ENCODE data around the gene SYNJ1. TPM values are rescaled to one million over a fixed set of nuclear protein-coding genes. Genes with fewer than 3 reads are reported as not detected.

SYNJ1 gene
- total and polyA plus RNA-seq, 10 of the 15 experiments (the other 5 are each of a cell fraction or from before 2014, with no cell fraction given), result 1.2 to 7.0 (median 3.5) TPM

DNA sequence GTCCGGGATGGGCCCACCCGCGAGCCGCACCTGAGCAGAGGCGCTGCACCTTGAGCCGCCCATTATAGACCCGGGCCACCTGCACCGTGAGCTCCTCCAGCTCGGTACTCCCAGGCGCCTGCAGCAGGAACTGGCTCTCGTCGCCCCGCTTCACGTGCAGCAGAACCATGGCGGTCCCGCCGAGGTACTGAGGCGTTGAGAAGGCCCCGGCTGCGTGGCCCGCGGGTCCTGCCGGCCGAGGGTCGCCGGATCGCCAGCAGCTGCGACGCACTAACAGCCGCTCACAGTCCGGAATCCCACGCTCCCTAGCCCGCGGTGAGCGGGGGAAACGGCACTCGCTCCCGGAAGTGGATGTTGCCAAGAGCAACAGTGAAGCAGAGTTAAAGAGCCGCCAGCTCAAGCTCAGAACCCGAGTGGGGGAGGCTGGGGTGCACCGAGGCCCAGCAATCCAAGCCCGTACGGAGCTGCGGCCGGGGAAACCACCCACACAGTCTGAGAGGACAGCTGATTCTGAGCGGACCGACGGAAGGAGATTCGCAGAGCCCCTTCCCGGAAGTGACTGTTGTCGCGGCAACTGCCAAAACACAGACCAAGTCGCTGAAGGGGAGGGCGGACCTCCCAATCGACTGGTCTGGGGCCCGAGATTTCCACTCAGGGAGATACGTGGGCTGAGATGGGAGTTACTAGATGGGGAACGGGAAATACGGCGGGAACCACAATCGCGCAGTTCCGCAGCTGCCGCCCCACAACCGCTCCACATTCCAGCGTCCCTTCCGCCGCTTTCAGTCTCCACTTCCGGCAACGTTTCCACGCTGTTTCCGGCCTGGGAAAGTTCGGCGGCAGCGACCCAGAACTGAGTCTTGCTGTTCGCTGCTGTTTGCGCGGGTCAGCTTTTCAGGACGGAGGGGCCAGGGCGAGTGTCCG is 115.5 kb downstream of the SYNJ1 start, which contains the start of gene CFAP298 (continued):
- TF ChIP-seq, protein P1, sequence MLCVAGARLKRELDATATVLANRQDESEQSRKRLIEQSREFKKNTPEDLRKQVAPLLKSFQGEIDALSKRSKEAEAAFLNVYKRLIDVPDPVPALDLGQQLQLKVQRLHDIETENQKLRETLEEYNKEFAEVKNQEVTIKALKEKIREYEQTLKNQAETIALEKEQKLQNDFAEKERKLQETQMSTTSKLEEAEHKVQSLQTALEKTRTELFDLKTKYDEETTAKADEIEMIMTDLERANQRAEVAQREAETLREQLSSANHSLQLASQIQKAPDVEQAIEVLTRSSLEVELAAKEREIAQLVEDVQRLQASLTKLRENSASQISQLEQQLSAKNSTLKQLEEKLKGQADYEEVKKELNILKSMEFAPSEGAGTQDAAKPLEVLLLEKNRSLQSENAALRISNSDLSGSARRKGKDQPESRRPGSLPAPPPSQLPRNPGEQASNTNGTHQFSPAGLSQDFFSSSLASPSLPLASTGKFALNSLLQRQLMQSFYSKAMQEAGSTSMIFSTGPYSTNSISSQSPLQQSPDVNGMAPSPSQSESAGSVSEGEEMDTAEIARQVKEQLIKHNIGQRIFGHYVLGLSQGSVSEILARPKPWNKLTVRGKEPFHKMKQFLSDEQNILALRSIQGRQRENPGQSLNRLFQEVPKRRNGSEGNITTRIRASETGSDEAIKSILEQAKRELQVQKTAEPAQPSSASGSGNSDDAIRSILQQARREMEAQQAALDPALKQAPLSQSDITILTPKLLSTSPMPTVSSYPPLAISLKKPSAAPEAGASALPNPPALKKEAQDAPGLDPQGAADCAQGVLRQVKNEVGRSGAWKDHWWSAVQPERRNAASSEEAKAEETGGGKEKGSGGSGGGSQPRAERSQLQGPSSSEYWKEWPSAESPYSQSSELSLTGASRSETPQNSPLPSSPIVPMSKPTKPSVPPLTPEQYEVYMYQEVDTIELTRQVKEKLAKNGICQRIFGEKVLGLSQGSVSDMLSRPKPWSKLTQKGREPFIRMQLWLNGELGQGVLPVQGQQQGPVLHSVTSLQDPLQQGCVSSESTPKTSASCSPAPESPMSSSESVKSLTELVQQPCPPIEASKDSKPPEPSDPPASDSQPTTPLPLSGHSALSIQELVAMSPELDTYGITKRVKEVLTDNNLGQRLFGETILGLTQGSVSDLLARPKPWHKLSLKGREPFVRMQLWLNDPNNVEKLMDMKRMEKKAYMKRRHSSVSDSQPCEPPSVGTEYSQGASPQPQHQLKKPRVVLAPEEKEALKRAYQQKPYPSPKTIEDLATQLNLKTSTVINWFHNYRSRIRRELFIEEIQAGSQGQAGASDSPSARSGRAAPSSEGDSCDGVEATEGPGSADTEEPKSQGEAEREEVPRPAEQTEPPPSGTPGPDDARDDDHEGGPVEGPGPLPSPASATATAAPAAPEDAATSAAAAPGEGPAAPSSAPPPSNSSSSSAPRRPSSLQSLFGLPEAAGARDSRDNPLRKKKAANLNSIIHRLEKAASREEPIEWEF (IDR thresholded peaks at IDR 0.05; ENCODE audit: insufficient replicate concordance, low read depth, low read length), result no peak
- TF ChIP-seq SP1 (IDR thresholded peaks at IDR 0.05; ENCODE audit: low read depth, low read length), result peak; percentile 60
- TF ChIP-seq BRCA1 (IDR thresholded peaks at IDR 0.05; ENCODE audit: low read depth, low read length), result no peak
- TF ChIP-seq ZNF24 (IDR thresholded peaks at IDR 0.05), result no peak
- peak in 1 of 2 experiments; percentile 89; a peak in 2 of 4 replicates for TF ChIP-seq BHLHE40 (IDR thresholded peaks at IDR 0.05; ENCODE audit: borderline replicate concordance in 1 of 2, low read depth in 2 of 2, low read length in 1 of 2)
- TF ChIP-seq FOXM1 (IDR thresholded peaks at IDR 0.05; ENCODE audit: low read depth, low read length), result 0 out of 2 replicates have a peak, but pooled peaks have one; percentile 15
- TF ChIP-seq, protein P2, sequence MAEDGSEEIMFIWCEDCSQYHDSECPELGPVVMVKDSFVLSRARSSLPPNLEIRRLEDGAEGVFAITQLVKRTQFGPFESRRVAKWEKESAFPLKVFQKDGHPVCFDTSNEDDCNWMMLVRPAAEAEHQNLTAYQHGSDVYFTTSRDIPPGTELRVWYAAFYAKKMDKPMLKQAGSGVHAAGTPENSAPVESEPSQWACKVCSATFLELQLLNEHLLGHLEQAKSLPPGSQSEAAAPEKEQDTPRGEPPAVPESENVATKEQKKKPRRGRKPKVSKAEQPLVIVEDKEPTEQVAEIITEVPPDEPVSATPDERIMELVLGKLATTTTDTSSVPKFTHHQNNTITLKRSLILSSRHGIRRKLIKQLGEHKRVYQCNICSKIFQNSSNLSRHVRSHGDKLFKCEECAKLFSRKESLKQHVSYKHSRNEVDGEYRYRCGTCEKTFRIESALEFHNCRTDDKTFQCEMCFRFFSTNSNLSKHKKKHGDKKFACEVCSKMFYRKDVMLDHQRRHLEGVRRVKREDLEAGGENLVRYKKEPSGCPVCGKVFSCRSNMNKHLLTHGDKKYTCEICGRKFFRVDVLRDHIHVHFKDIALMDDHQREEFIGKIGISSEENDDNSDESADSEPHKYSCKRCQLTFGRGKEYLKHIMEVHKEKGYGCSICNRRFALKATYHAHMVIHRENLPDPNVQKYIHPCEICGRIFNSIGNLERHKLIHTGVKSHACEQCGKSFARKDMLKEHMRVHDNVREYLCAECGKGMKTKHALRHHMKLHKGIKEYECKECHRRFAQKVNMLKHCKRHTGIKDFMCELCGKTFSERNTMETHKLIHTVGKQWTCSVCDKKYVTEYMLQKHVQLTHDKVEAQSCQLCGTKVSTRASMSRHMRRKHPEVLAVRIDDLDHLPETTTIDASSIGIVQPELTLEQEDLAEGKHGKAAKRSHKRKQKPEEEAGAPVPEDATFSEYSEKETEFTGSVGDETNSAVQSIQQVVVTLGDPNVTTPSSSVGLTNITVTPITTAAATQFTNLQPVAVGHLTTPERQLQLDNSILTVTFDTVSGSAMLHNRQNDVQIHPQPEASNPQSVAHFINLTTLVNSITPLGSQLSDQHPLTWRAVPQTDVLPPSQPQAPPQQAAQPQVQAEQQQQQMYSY (CRISPR knock-in tag; IDR thresholded peaks at IDR 0.05), result no peak
- TF ChIP-seq SREBF1 (IDR thresholded peaks at IDR 0.05; ENCODE audit: low read length), result 0 out of 2 replicates have a peak, but pooled peaks have one; percentile 8
- peak; percentile 57 for TF ChIP-seq POLR2A (IDR thresholded peaks at IDR 0.05; ENCODE audit: low read depth, low read length)
- TF ChIP-seq SREBF2 (IDR thresholded peaks at IDR 0.05; ENCODE audit: low read length), result no peak
- peak in 1 of 2 experiments; percentile 92; a peak in 2 of 4 replicates for TF ChIP-seq ETV6 (conservative IDR thresholded peaks at IDR 0.05 in 1 of 2, IDR thresholded peaks at IDR 0.05 in 1 of 2; ENCODE audit: borderline replicate concordance in 1 of 2, low read depth in 1 of 2)
- no peak for TF ChIP-seq NFYB (IDR thresholded peaks at IDR 0.05; ENCODE audit: insufficient read depth, low read depth, low read length)
- TF ChIP-seq, protein P3, sequence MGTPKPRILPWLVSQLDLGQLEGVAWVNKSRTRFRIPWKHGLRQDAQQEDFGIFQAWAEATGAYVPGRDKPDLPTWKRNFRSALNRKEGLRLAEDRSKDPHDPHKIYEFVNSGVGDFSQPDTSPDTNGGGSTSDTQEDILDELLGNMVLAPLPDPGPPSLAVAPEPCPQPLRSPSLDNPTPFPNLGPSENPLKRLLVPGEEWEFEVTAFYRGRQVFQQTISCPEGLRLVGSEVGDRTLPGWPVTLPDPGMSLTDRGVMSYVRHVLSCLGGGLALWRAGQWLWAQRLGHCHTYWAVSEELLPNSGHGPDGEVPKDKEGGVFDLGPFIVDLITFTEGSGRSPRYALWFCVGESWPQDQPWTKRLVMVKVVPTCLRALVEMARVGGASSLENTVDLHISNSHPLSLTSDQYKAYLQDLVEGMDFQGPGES (IDR thresholded peaks at IDR 0.05), result no peak
- no peak for TF ChIP-seq CHD1 (IDR thresholded peaks at IDR 0.05; ENCODE audit: low read depth, low read length)
- TF ChIP-seq, protein P4, sequence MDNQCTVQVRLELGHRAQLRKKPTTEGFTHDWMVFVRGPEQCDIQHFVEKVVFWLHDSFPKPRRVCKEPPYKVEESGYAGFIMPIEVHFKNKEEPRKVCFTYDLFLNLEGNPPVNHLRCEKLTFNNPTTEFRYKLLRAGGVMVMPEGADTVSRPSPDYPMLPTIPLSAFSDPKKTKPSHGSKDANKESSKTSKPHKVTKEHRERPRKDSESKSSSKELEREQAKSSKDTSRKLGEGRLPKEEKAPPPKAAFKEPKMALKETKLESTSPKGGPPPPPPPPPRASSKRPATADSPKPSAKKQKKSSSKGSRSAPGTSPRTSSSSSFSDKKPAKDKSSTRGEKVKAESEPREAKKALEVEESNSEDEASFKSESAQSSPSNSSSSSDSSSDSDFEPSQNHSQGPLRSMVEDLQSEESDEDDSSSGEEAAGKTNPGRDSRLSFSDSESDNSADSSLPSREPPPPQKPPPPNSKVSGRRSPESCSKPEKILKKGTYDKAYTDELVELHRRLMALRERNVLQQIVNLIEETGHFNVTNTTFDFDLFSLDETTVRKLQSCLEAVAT (IDR thresholded peaks at IDR 0.05), result peak; percentile 72
